Measurements from ENCODE around the gene ANKRD60.

DNA sequence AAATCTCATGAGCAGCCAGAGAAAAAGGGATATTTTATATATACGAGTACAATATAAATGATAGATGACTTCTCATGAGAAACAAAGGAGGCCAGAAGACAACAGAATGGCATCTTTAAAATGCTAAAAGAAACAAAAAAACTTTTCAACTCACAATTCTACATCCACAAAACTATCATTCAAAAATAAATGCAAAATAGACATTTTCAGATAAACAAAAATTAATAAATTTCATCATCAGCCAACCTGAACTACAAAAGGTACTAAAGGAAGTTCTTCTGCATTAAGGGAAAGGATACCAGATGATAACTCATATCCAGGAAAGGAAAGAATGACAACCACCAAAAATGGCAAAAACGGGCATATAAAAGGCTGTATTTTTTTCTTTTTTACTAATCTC, 27.9 kb upstream of the ANKRD60 start:
- TF ChIP-seq, protein P1, sequence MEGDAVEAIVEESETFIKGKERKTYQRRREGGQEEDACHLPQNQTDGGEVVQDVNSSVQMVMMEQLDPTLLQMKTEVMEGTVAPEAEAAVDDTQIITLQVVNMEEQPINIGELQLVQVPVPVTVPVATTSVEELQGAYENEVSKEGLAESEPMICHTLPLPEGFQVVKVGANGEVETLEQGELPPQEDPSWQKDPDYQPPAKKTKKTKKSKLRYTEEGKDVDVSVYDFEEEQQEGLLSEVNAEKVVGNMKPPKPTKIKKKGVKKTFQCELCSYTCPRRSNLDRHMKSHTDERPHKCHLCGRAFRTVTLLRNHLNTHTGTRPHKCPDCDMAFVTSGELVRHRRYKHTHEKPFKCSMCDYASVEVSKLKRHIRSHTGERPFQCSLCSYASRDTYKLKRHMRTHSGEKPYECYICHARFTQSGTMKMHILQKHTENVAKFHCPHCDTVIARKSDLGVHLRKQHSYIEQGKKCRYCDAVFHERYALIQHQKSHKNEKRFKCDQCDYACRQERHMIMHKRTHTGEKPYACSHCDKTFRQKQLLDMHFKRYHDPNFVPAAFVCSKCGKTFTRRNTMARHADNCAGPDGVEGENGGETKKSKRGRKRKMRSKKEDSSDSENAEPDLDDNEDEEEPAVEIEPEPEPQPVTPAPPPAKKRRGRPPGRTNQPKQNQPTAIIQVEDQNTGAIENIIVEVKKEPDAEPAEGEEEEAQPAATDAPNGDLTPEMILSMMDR (IDR thresholded peaks at IDR 0.05): no peak
- no peak for TF ChIP-seq POLR2A (IDR thresholded peaks at IDR 0.05)
- TF ChIP-seq EP300 (IDR thresholded peaks at IDR 0.05): no peak
- no peak for TF ChIP-seq POLR2AphosphoS5 (IDR thresholded peaks at IDR 0.05)
